ENCODE measurements around the gene KIF13A.

DNA sequence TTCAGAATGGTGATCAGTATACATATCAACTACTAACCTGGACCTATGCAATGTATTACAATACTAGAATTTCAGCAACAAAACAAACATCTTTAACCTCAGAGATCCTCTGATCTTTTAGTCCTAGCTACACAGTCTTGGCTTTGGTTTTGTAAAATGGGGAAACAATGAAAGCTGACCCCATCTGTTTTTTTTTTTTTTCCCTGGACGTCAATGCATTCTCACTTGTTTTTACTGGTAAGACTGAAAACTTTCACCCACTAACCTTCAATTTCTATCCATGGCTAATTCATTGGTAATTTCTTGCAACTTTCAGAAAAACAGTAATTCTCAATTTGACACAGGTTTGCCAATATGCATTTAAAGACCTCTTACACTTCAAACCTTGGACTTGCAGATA is 3.0 kb downstream of the KIF13A start:
- TF ChIP-seq CTCF (IDR thresholded peaks at IDR 0.05) (no peak), POLR2A (IDR thresholded peaks at IDR 0.05) (no peak), POLR2AphosphoS5 (IDR thresholded peaks at IDR 0.05; ENCODE audit: insufficient read depth in 1 of 2, low read depth in 1 of 2) (no peak)

Data from vagina (tissue), 2 donors.